GM12865 (cell line): ENCODE data around the gene FNDC11.

Source experiments
- DNase-seq: peaks from one replicate; pipeline ENCODE4 v3.0.0; 2010; ENCODE audit warnings: low read depth
- H3K4me3 ChIP-seq: 2 replicates; pipeline ENCODE4 v1.5.1; 2011; ENCODE audit warnings: mild to moderate bottlenecking, low read depth, low read length, control low read depth
- CTCF ChIP-seq: IDR thresholded peaks from 2 replicates; pipeline ENCODE4 v1.5.1; 2011; ENCODE audit warnings: low read length, control low read depth, low read depth, inconsistent platforms; ENCODE audit not compliant: insufficient read depth; ENCODE audit errors: missing control alignments

FNDC11 gene

GRCh38 chr20:63580796-63581461 lies 27.0 kb downstream of the FNDC11 start:
- DNase-seq = peak; percentile 80
- TF ChIP-seq CTCF = peak; percentile 77
- no peak overlapping the region for H3K4me3 ChIP-seq

- no peak overlapping the region for H3K4me3 ChIP-seq
- DNase-seq = no peak
Observed at GRCh38 chr20:63582382-63583063, 28.6 kb downstream of the FNDC11 start.

GRCh38 chr20:63585616-63586565 lies 31.9 kb downstream of the FNDC11 start:
- DNase-seq = no peak
- no peak for TF ChIP-seq CTCF
- H3K4me3 ChIP-seq = no peak overlapping the region

More at GRCh38 chr20:63582382-63583063, 28.6 kb downstream of the FNDC11 start:
- TF ChIP-seq CTCF = no peak

- no peak for DNase-seq
- no peak overlapping the region for H3K4me3 ChIP-seq
- no peak for TF ChIP-seq CTCF
Observed at GRCh38 chr20:63586797-63587196, 32.8 kb downstream of the FNDC11 start.

- H3K4me3 ChIP-seq = no peak overlapping the region
- no peak for DNase-seq
- TF ChIP-seq CTCF = no peak
Observed at GRCh38 chr20:63587256-63587655, 33.3 kb downstream of the FNDC11 start.

- TF ChIP-seq CTCF = no peak
- no peak overlapping the region for H3K4me3 ChIP-seq
- DNase-seq = no peak
Observed at GRCh38 chr20:63587776-63588591, 34.0 kb downstream of the FNDC11 start.
